Hypothalamus (tissue), 51 donors: Measurements from ENCODE around the gene ALDH4A1.

Source experiments
- DNase-seq, 51 donors: peaks; one replicate each; lab custom pipeline; 2025; lab: John Stamatoyannopoulos, UW

The ALDH4A1 gene

GRCh38 chr1:18902523-18903290 lies at the start of gene ALDH4A1:
TSS of gene ALDH4A1 (minus strand) at chr1:18902555. CDS start at chr1:18902523, 32 bp downstream.
- DNase-seq, result peak; percentile 75 to 98 (median 95)

GRCh38 chr1:18951818-18952391 lies 49.5 kb upstream of the ALDH4A1 start:
- DNase-seq, result no peak

GRCh38 chr1:18951416-18951815 lies 49.1 kb upstream of the ALDH4A1 start:
- DNase-seq, result peak in 2 of 51 donors; percentile 18 to 27

- peak in 9 of 51 donors; percentile 28 to 61 (median 39) for DNase-seq
Measured at GRCh38 chr1:18950401-18951026, 48.2 kb upstream of the ALDH4A1 start.

- peak in 33 of 51 donors; percentile 21 to 74 (median 49) for DNase-seq
Measured at GRCh38 chr1:18949686-18950400, 47.5 kb upstream of the ALDH4A1 start.

- peak in 6 of 51 donors; percentile 20 to 39 (median 36) for DNase-seq
Measured at GRCh38 chr1:18948913-18949685, 46.7 kb upstream of the ALDH4A1 start.

- DNase-seq, result peak in 4 of 51 donors; percentile 19 to 51 (median 33)
Measured at GRCh38 chr1:18948048-18948912, 45.9 kb upstream of the ALDH4A1 start.

GRCh38 chr1:18947570-18947969 lies 45.2 kb upstream of the ALDH4A1 start:
- peak in 1 of 51 donors; percentile 16 for DNase-seq

- DNase-seq, result peak in 5 of 51 donors; percentile 12 to 32 (median 25)
Measured at GRCh38 chr1:18946550-18947381, 44.4 kb upstream of the ALDH4A1 start.

GRCh38 chr1:18945401-18945849 lies 43.1 kb upstream of the ALDH4A1 start:
- DNase-seq, result peak in 34 of 51 donors; percentile 22 to 74 (median 48)

GRCh38 chr1:18944810-18945209 lies 42.5 kb upstream of the ALDH4A1 start:
- peak in 17 of 51 donors; percentile 19 to 70 (median 44) for DNase-seq

- DNase-seq, result no peak
Measured at GRCh38 chr1:18943914-18944572, 41.7 kb upstream of the ALDH4A1 start.

GRCh38 chr1:18943162-18943561 lies 40.8 kb upstream of the ALDH4A1 start:
- DNase-seq, result no peak

GRCh38 chr1:18942340-18942739 lies 40.0 kb upstream of the ALDH4A1 start:
- no peak for DNase-seq

- DNase-seq, result peak in 48 of 51 donors; percentile 30 to 94 (median 82)
Measured at GRCh38 chr1:18941221-18942141, 39.1 kb upstream of the ALDH4A1 start.

GRCh38 chr1:18940303-18941020 lies 38.1 kb upstream of the ALDH4A1 start:
- peak in 2 of 51 donors; percentile 21 to 62 for DNase-seq
